BJ (cell line): ENCODE measurements around the gene NOX3. TPM values are rescaled to one million over a fixed set of nuclear protein-coding genes. Genes with fewer than 3 reads are reported as not detected.

ENCODE experiments used
- CTCF ChIA-PET: fragments of 350-600 bp; formaldehyde crosslinking; extraction: SDS; loops from one replicate; lab custom pipeline; 2021; ENCODE audit warnings: antibody characterized with exemption, inconsistent platforms; lab: Yijun Ruan, JAX
- POLR2A ChIA-PET: fragments of 300-600 bp; sonication (Branson Sonifier 250); formaldehyde crosslinking; extraction: SDS; loops from one replicate; lab custom pipeline; 2021; ENCODE audit warnings: antibody characterized with exemption; lab: Charles Lee
- DNase-seq: peaks from one replicate; pipeline ENCODE4 v3.0.0-alpha.2; 2011; ENCODE audit warnings: low read depth
- H3K27me3 ChIP-seq: 2 replicates; pipeline ENCODE4 v1.6.0; 2011; ENCODE audit warnings: low read length; ENCODE audit not compliant: control insufficient read depth, insufficient read depth
- H3K36me3 ChIP-seq: 2 replicates; pipeline ENCODE4 v1.5.1; 2011; ENCODE audit warnings: low read length; ENCODE audit not compliant: control insufficient read depth, insufficient read depth
- H3K4me3 ChIP-seq: 2 replicates; pipeline ENCODE4 v1.5.1; 2011; ENCODE audit warnings: low read depth, mild to moderate bottlenecking, control low read depth, low read length
- CTCF ChIP-seq: IDR thresholded peaks from 2 replicates; pipeline ENCODE4 v1.5.1; 2011; ENCODE audit warnings: low read depth, mild to moderate bottlenecking, control low read depth, inconsistent platforms, low read length, moderate library complexity; ENCODE audit not compliant: insufficient read depth
- polyA plus RNA-seq: library from polyadenylated mRNA; depleted of rRNA; stranded (reverse); fragments of >200 nt; gene quantifications from 2 replicates; pipeline ENCODE4 v1.2.3, GENCODE V29; 2011

Gene NOX3
- polyA plus RNA-seq, 1 experiment = not detected

DNA sequence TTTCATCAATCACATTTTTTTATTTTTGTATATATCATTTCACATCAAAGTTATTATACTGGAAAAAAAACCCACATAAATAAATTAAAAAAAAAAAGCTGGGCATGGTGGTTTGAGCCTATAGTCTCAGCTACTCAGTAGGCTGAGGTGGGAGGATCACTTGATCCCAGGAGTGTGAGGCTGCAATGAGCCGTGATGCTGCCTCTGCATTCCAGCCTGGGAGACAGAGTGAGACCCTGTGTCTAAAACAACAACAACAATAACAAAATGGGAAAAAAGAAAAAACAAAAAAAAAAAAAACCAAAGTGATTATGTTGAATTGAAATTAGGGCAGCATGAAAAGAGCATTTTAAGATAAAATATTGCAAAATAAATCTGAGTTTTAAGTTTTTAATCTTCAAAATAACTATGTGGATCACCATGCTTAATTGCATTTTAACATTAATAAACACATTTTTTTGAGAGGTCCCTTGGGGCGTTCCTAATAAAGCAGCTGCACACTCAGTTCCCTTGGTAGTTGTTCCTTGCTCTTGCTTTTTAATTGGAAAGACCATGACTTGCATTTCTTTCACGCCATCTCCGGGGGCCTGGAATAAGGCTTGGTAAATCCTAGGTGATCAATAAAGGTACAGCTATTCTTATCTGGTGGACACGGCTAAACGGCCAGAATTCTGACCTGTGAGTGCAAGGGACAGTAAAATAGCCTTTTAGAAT, 15.1 kb downstream of the NOX3 start:
- DNase-seq = no peak
- H3K27me3 ChIP-seq = no peaks in the 10 kb centered on the region
- POLR2A ChIA-PET = no interaction called here
- no peaks in the 10 kb centered on the region for H3K36me3 ChIP-seq
- TF ChIP-seq CTCF = no peak
- CTCF ChIA-PET = interaction anchor here (1.0 to 1.7 kb wide), 2 partner anchors 11 to 66 kb away, joined by 3 to 4 read pairs; no protein-coding TSS in a partner anchor
- no peak overlapping the region for H3K4me3 ChIP-seq

- Histone ChIP-seq H3K4me3 (no peak overlapping the region), H3K36me3 (no peaks in the 10 kb centered on the region), H3K27me3 (no peaks in the 10 kb centered on the region)
- no peak for TF ChIP-seq CTCF
- no peak for DNase-seq
- ChIA-PET POLR2A (no interaction called here), CTCF (interaction anchor here (1.0 kb wide), 1 partner anchor 67 kb away, joined by 3 read pairs; no protein-coding TSS in a partner anchor)
Observed at GRCh38 chr6:155439376-155439775, 16.3 kb downstream of the NOX3 start.

GRCh38 chr6:155436981-155437749, 18.5 kb downstream of the NOX3 start:
- CTCF ChIA-PET = interaction anchor here (0.7 to 1.4 kb wide), 2 partner anchors 8 to 44 kb away, joined by 3 to 4 read pairs; no protein-coding TSS in a partner anchor
- Histone ChIP-seq H3K27me3 (no peaks in the 10 kb centered on the region), H3K4me3 (no peak overlapping the region), H3K36me3 (no peaks in the 10 kb centered on the region)
- TF ChIP-seq CTCF = no peak
- no peak for DNase-seq
- POLR2A ChIA-PET = no interaction called here

DNA sequence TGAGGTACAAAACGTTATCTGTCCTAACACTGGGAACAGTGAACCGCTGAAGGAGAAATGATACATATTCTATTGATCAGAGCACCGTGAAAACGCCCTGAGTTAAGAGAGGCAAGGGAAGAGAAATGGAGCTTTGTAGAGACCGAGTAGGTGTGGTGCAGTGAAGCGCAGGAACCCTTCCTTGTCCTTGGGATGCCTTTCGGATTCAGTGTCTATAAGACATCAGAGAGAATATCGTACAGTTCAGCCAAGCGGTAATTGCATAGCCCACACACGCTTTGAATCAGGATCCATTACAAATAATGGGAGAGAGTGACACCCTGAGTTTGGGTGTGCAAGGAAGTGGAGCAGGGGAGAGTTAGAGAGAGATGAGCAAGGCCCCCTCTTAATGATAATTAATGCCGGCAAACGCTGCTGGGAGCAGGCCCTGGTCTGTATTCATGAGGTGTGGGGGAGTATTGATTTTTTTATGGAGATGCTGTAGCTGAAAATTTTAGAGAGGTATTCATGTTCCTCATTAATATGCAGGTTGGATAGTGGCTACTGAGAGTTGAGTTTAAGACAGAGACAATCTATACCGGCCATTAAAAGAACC, 20.7 kb downstream of the NOX3 start:
- no peak for TF ChIP-seq CTCF
- Histone ChIP-seq H3K4me3 (no peak overlapping the region), H3K27me3 (no peaks in the 10 kb centered on the region), H3K36me3 (no peaks in the 10 kb centered on the region)
- POLR2A ChIA-PET = no interaction called here
- no peak for DNase-seq
- CTCF ChIA-PET = interaction anchor here (1.3 kb wide), 1 partner anchor 8 kb away, joined by 4 read pairs; no protein-coding TSS in a partner anchor

DNA sequence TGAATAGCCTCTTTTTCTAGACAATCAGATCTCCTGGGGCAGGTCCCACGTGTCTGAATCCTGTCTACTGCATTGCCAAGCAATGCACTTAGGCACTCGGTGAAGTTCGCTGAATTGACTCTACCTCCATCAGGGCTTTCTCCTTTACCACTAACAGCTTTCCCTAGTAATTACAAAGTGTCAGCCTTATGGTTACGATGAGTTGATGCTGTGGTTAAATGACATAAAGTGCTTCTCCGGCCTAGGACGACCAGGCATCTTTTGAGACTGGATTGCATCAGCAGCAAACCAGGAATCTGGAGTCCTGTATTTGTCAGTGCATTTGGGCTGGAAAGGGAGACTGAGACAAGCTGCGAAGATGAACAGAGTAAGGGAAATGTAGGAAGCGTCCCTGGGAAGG, 21.5 kb downstream of the NOX3 start:
- H3K4me3 ChIP-seq = no peak overlapping the region
- TF ChIP-seq CTCF = no peak
- H3K36me3 ChIP-seq = no peaks in the 10 kb centered on the region
- POLR2A ChIA-PET = no interaction called here
- H3K27me3 ChIP-seq = no peaks in the 10 kb centered on the region
- DNase-seq = no peak
- CTCF ChIA-PET = interaction anchor here (1.3 kb wide), 1 partner anchor 8 kb away, joined by 4 read pairs; no protein-coding TSS in a partner anchor
